Daoy (cell line): ENCODE data around the gene GPRC5D. TPM values are rescaled to one million over a fixed set of nuclear protein-coding genes. Genes with fewer than 3 reads are reported as not detected.

Source experiments
- total RNA-seq: library from RNA; depleted of rRNA; stranded (reverse); fragments of >200 nt; shearing (Covaris generic); gene quantifications from 2 replicates; pipeline ENCODE4 v1.2.3, GENCODE V29; 2014; rRNA removed

Gene GPRC5D
- total RNA-seq, 1 experiment from 2014 or later = not detected

Other genes with a start within 250 kb of the GPRC5D start
- 29.7 and 41.9 TPM in 2 replicates for gene CDKN1B, start 234.8 kb downstream of the GPRC5D start, total RNA-seq
- gene APOLD1, start 166.5 kb downstream of the GPRC5D start, total RNA-seq = 8.4 and 10.2 TPM in 2 replicates
- 229 and 269 TPM in 2 replicates for gene DDX47, start 138.8 kb downstream of the GPRC5D start, total RNA-seq
- gene GPRC5A, start 60.6 kb downstream of the GPRC5D start, total RNA-seq = 7.0 and 10.5 TPM in 2 replicates
- gene HEBP1, start 48.1 kb upstream of the GPRC5D start, total RNA-seq = 0.83 and 6.1 TPM in 2 replicates
- 5.5 and 12.4 TPM in 2 replicates for gene FAM234B, start 92.2 kb upstream of the GPRC5D start, total RNA-seq
- 0.06 TPM in 1 of 2 replicates, not detected in the other for gene GSG1, start 151.5 kb upstream of the GPRC5D start, total RNA-seq
- 116 and 250 TPM in 2 replicates for gene EMP1, start 244.6 kb upstream of the GPRC5D start, total RNA-seq